ENCODE data around the gene SNED1.

Gene SNED1

GRCh38 chr2:240997856-240998705 is at the start of gene SNED1:
Gene SNED1, plus strand, starts transcription at chr2:240998618. Its CDS starts 220 bp downstream, at chr2:240998838.
- TF ChIP-seq, protein P1, sequence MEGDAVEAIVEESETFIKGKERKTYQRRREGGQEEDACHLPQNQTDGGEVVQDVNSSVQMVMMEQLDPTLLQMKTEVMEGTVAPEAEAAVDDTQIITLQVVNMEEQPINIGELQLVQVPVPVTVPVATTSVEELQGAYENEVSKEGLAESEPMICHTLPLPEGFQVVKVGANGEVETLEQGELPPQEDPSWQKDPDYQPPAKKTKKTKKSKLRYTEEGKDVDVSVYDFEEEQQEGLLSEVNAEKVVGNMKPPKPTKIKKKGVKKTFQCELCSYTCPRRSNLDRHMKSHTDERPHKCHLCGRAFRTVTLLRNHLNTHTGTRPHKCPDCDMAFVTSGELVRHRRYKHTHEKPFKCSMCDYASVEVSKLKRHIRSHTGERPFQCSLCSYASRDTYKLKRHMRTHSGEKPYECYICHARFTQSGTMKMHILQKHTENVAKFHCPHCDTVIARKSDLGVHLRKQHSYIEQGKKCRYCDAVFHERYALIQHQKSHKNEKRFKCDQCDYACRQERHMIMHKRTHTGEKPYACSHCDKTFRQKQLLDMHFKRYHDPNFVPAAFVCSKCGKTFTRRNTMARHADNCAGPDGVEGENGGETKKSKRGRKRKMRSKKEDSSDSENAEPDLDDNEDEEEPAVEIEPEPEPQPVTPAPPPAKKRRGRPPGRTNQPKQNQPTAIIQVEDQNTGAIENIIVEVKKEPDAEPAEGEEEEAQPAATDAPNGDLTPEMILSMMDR (conservative IDR thresholded peaks at IDR 0.05; ENCODE audit: low read depth, low read length) = no peak
- Histone ChIP-seq H3K4me2 (no peak within 1 kb of the TSS), H3K27me3 (ENCODE audit: insufficient read depth, low read depth) (peaks cover 21% of the 10 kb centered on the region; the same call in 1 of the 2 replicates), H4K20me1 (ENCODE audit: insufficient read depth) (no peaks in the 10 kb centered on the region), H3K4me1 (ENCODE audit: low read depth, poor library complexity, severe bottlenecking) (no peaks in the 10 kb centered on the region), H2AFZ (ENCODE audit: low read depth) (no peak within 1 kb of the TSS), H3K36me3 (ENCODE audit: insufficient read depth) (no peaks in the 10 kb centered on the region), H3K27ac (no peak within 1 kb of the TSS), H3K4me3 (IDR thresholded peaks at IDR 0.05; ENCODE audit: insufficient read depth, low read depth, low read length) (no peak within 1 kb of the TSS), H3K79me2 (ENCODE audit: insufficient read depth, low read depth) (no peaks in the 10 kb centered on the region), H3K9ac (no peak within 1 kb of the TSS)

- Histone ChIP-seq H3K4me3 (IDR thresholded peaks at IDR 0.05; ENCODE audit: insufficient read depth, low read depth, low read length) (no peak overlapping the region), H3K4me2 (no peak overlapping the region), H3K36me3 (ENCODE audit: insufficient read depth) (no peaks in the 10 kb centered on the region), H3K79me2 (ENCODE audit: insufficient read depth, low read depth) (no peaks in the 10 kb centered on the region), H2AFZ (ENCODE audit: low read depth) (no peak overlapping the region), H4K20me1 (ENCODE audit: insufficient read depth) (no peaks in the 10 kb centered on the region), H3K4me1 (ENCODE audit: low read depth, poor library complexity, severe bottlenecking) (no peaks in the 10 kb centered on the region), H3K9ac (no peak overlapping the region), H3K27ac (no peak overlapping the region), H3K27me3 (ENCODE audit: insufficient read depth, low read depth) (peaks cover 21% of the 10 kb centered on the region)
- TF ChIP-seq, protein P1 (conservative IDR thresholded peaks at IDR 0.05; ENCODE audit: low read depth, low read length) = no peak
Measured at GRCh38 chr2:240948905-240949790, 49.3 kb upstream of the SNED1 start.

DNA sequence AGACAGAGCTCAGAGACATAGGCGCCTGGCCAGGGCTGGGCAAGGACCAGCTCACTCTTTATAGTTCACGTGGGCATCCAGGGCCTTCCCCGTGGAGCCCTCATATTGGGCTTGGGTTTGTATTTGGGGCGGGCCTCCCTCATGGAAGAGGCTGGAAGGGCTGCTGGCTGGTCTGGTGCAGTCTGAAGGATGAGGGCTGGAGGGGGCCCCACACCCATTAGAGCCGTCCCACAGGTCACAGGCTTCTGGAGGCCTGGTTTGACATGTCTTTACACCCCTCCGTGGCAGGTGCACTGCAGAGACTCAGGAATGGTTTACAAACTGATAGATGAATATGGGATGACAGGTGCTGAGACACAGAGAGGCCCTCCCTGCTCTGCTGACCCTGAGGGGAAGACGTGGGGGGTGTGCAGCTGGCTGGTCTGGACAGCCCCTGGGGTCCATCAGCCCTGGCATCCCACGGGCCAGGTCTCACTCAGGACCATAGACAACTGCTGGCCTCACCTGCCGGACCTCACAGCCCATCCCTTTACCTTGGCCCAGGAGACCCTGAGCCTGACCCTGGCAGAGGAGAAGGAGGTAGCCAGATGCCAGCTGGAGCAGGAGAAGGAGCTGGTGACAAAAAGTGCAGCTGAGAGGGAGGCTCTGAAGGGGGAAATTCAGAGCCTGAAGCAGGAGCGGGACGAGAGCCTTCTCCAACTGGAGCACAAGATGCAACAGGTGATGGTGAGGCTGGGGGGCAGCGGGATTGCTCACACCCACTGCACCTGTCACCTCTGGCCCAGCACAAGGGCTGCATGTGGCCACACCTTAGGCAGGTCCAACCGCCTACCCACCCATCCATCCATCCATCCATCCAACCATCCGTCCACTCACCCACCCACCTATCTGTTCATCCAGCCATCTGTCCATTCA is 48.4 kb upstream of the SNED1 start:
- Histone ChIP-seq H2AFZ (ENCODE audit: low read depth) (no peak overlapping the region), H3K9ac (no peak overlapping the region), H4K20me1 (ENCODE audit: insufficient read depth) (no peaks in the 10 kb centered on the region), H3K27me3 (ENCODE audit: insufficient read depth, low read depth) (peaks cover 23% of the 10 kb centered on the region), H3K4me1 (ENCODE audit: low read depth, poor library complexity, severe bottlenecking) (no peaks in the 10 kb centered on the region), H3K4me3 (IDR thresholded peaks at IDR 0.05; ENCODE audit: insufficient read depth, low read depth, low read length) (no peak overlapping the region), H3K27ac (no peak overlapping the region), H3K4me2 (no peak overlapping the region), H3K36me3 (ENCODE audit: insufficient read depth) (no peaks in the 10 kb centered on the region), H3K79me2 (ENCODE audit: insufficient read depth, low read depth) (no peaks in the 10 kb centered on the region)
- TF ChIP-seq, protein P1 (conservative IDR thresholded peaks at IDR 0.05; ENCODE audit: low read depth, low read length) = no peak

DNA sequence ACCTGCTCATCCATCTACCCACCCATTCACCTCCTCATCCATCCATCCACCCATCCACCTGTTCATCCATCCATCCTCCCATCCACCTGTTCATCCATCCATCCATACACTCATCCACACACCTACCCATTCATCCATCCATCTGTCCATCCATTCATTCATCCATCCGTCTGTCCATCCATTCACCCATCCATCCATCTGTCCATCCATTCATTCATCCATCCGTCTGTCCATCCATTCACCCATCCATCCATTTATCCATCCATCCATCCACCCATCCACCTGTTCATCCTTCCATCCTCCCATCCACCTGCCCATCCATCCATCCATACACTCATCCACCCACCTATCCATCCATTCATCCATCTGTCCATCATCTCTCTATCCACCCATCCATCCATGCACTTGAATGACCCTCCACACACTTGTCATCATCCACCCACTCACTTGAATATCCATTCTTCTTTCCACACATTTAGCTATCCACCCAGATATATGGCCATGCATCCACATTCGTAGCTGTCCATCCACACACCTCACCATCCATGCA is 47.3 kb upstream of the SNED1 start:
- Histone ChIP-seq H3K4me2 (no peak overlapping the region), H2AFZ (ENCODE audit: low read depth) (no peak overlapping the region), H3K4me3 (IDR thresholded peaks at IDR 0.05; ENCODE audit: insufficient read depth, low read depth, low read length) (no peak overlapping the region), H3K27me3 (ENCODE audit: insufficient read depth, low read depth) (peaks cover 27% of the 10 kb centered on the region), H3K4me1 (ENCODE audit: low read depth, poor library complexity, severe bottlenecking) (no peaks in the 10 kb centered on the region), H3K27ac (no peak overlapping the region), H3K9ac (no peak overlapping the region), H3K79me2 (ENCODE audit: insufficient read depth, low read depth) (no peaks in the 10 kb centered on the region), H4K20me1 (ENCODE audit: insufficient read depth) (no peaks in the 10 kb centered on the region), H3K36me3 (ENCODE audit: insufficient read depth) (no peaks in the 10 kb centered on the region)
- TF ChIP-seq, protein P1 (conservative IDR thresholded peaks at IDR 0.05; ENCODE audit: low read depth, low read length) = no peak
